ENCODE data around the gene GINM1. TPM values are rescaled to one million over a fixed set of nuclear protein-coding genes. Genes with fewer than 3 reads are reported as not detected.

The GINM1 gene
- total and polyA plus RNA-seq, 9 of the 15 experiments (the other 6 are each of a cell fraction or from before 2014, with no cell fraction given): 5.0 to 19.3 (median 14.2) TPM

- peak; percentile 87 for TF ChIP-seq FOXP4 (CRISPR knock-in tag; IDR thresholded peaks at IDR 0.05; ENCODE audit: borderline replicate concordance)
- no peak for TF ChIP-seq MTA1 (IDR thresholded peaks at IDR 0.05; ENCODE audit: borderline replicate concordance)
- TF ChIP-seq RBM34 (IDR thresholded peaks at IDR 0.05; ENCODE audit: borderline replicate concordance, insufficient read depth, low read length): 0 out of 2 replicates have a peak, but pooled peaks have one; percentile 75
- peak; percentile 90 for TF ChIP-seq NCOA6 (IDR thresholded peaks at IDR 0.05)
- TF ChIP-seq E4F1 (CRISPR knock-in tag; IDR thresholded peaks at IDR 0.05; ENCODE audit: borderline replicate concordance): peak; percentile 64; the same call in 1 of the 2 replicates
- no peak for TF ChIP-seq MXI1 (IDR thresholded peaks at IDR 0.05; ENCODE audit: low read depth, low read length)
- TF ChIP-seq SOX6 (IDR thresholded peaks at IDR 0.05): no peak
- no peak for TF ChIP-seq POLR3A (IDR thresholded peaks at IDR 0.05; ENCODE audit: borderline replicate concordance, extremely low read depth, insufficient read depth, insufficient read length)
- peak; percentile 67; the same call in 1 of the 2 replicates for TF ChIP-seq ZNF263 (CRISPR knock-in tag; IDR thresholded peaks at IDR 0.05; ENCODE audit: borderline replicate concordance)
- no peak for TF ChIP-seq ZNF507 (tag; conservative IDR thresholded peaks at IDR 0.05)
- peak; percentile 31 for TF ChIP-seq VEZF1 (CRISPR knock-in tag; IDR thresholded peaks at IDR 0.05)
- no peak for TF ChIP-seq ZNF217 (CRISPR knock-in tag; IDR thresholded peaks at IDR 0.05)
- no peak for TF ChIP-seq ZNF133 (CRISPR knock-in tag; IDR thresholded peaks at IDR 0.05)
- no peak for TF ChIP-seq BDP1 (IDR thresholded peaks at IDR 0.05; ENCODE audit: insufficient read depth, insufficient read length)
- TF ChIP-seq ESRRB (CRISPR knock-in tag; IDR thresholded peaks at IDR 0.05; ENCODE audit: borderline replicate concordance): no peak
- TF ChIP-seq TEAD2 (tag; IDR thresholded peaks at IDR 0.05): no peak
- peak; percentile 79 for TF ChIP-seq AFF4 (CRISPR knock-in tag; IDR thresholded peaks at IDR 0.05)
- no peak for TF ChIP-seq SRSF7 (optimal IDR thresholded peaks at IDR 0.05; ENCODE audit: low read depth, low read length)
Observed at GRCh38 chr6:149566410-149567193, 427 bp downstream of the GINM1 start (continued).

Measured in K562 (cell line).